Thoracic aorta (tissue), 2 donors: ENCODE data around the gene CCDC27. TPM values are rescaled to one million over a fixed set of nuclear protein-coding genes. Genes with fewer than 3 reads are reported as not detected.

ENCODE experiments used
- ATAC-seq: fragments of 150-250 bp; one replicate; pipeline ENCODE4 v1.8.0; 2017; ENCODE audit warnings: low read depth; ENCODE audit not compliant: insufficient number of reproducible peaks, low FRiP score
- DNase-seq: peaks from one replicate; pipeline ENCODE4 v3.0.0-alpha.2; 2020; ENCODE audit warnings: low spot score
- H3K27ac ChIP-seq, 2 donors: fragments of 200-600 bp; sonication (generic); 1 replicate in 1 of 2; 2 replicates in 1 of 2; pipeline ENCODE4 v1.5.1; 2016; ENCODE audit warnings: mild to moderate bottlenecking in 2 of 2, moderate library complexity in 2 of 2
- H3K27me3 ChIP-seq: fragments of 200-600 bp; sonication (generic); replicated peaks from 2 replicates; pipeline ENCODE4 v1.6.0; 2016; ENCODE audit warnings: mild to moderate bottlenecking; ENCODE audit not compliant: insufficient read depth
- H3K36me3 ChIP-seq: fragments of 200-600 bp; sonication (generic); one replicate; pipeline ENCODE4 v1.5.1; 2016
- H3K4me1 ChIP-seq, 2 donors: fragments of 200-600 bp; sonication (generic); 1 replicate in 1 of 2; 2 replicates in 1 of 2; pipeline versions ENCODE4 v1.5.1 to v1.6.0; 2016; ENCODE audit warnings: low read depth in 2 of 2, mild to moderate bottlenecking in 1 of 2; ENCODE audit not compliant: control insufficient read depth in 1 of 2
- H3K4me3 ChIP-seq: fragments of 200-600 bp; sonication (generic); 2 replicates; pipeline ENCODE4 v1.5.1; 2016; ENCODE audit warnings: mild to moderate bottlenecking
- H3K9me3 ChIP-seq: fragments of 200-600 bp; sonication (generic); 2 replicates; pipeline ENCODE4 v1.5.1; 2016
- total RNA-seq, 2 donors: library from RNA; depleted of rRNA; stranded (reverse); fragments of >200 nt; gene quantifications; one replicate each; pipeline versions ENCODE4 v1.1.0 to v1.2.3, GENCODE V29; 2016
- TF ChIP-seq, protein P1 (sequence below): fragments of 200-600 bp; sonication (generic); IDR thresholded peaks from one replicate; pipeline ENCODE4 v1.5.1; 2019; ENCODE audit warnings: antibody characterized with exemption

Gene CCDC27
- total RNA-seq, 2 donors from 2014 or later = not detected

DNA sequence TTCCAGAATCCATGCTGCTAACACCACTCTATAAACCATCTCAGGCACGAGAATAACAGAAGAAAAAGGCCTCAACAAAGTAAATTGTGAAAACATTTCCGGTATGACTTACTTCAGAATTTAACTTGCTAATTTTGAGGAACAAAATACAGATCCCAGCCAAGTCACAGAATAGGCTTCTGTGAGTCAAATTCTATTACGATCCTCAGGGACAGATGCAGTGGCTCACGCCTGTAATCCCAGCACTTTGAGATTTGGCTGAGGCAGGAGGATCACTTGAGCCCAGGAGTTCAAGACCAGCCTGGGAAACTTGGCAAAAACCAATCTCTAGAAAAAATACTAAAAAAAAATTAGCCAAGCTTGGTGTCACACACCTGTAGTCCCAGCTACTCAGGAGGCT is 8.8 kb upstream of the CCDC27 start:
- DNase-seq (no peak), ATAC-seq (no peak)
- Histone ChIP-seq H3K4me3 (no peak overlapping the region), H3K4me1 (peaks cover 9 to 15% of the 10 kb centered on the region in 2 donors), H3K27ac (no peak overlapping the region), H3K27me3 (no peaks in the 10 kb centered on the region), H3K9me3 (no peaks in the 10 kb centered on the region), H3K36me3 (peaks cover 18% of the 10 kb centered on the region)
- TF ChIP-seq, protein P1, sequence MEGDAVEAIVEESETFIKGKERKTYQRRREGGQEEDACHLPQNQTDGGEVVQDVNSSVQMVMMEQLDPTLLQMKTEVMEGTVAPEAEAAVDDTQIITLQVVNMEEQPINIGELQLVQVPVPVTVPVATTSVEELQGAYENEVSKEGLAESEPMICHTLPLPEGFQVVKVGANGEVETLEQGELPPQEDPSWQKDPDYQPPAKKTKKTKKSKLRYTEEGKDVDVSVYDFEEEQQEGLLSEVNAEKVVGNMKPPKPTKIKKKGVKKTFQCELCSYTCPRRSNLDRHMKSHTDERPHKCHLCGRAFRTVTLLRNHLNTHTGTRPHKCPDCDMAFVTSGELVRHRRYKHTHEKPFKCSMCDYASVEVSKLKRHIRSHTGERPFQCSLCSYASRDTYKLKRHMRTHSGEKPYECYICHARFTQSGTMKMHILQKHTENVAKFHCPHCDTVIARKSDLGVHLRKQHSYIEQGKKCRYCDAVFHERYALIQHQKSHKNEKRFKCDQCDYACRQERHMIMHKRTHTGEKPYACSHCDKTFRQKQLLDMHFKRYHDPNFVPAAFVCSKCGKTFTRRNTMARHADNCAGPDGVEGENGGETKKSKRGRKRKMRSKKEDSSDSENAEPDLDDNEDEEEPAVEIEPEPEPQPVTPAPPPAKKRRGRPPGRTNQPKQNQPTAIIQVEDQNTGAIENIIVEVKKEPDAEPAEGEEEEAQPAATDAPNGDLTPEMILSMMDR = no peak

DNA sequence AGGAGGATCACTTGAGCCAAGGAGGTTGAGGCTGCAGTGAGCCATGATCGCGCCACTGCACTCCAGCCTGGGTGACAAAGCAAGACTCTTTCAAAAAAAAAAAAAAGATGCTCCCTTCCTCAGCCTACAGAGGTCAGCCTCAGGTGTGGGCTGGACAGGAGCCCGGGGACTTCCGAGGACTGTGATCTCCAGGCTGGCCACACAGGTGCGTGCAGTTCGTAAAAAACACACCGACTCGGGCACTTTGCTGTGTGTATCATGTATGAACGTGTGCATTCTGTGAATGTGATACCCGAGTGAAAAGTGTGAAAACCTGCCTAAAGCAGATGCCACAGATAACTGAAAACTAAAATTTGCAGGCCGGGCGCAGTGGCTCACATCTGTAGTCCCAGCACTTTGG is 8.4 kb upstream of the CCDC27 start:
- H3K4me1 ChIP-seq = peaks cover 9 to 15% of the 10 kb centered on the region in 2 donors
- no peak for ATAC-seq
- TF ChIP-seq, protein P1 = no peak
- no peak for DNase-seq
- H3K27ac ChIP-seq = no peak overlapping the region
- H3K9me3 ChIP-seq = no peaks in the 10 kb centered on the region
- H3K36me3 ChIP-seq = peaks cover 16% of the 10 kb centered on the region
- no peaks in the 10 kb centered on the region for H3K27me3 ChIP-seq
- no peak overlapping the region for H3K4me3 ChIP-seq

DNA sequence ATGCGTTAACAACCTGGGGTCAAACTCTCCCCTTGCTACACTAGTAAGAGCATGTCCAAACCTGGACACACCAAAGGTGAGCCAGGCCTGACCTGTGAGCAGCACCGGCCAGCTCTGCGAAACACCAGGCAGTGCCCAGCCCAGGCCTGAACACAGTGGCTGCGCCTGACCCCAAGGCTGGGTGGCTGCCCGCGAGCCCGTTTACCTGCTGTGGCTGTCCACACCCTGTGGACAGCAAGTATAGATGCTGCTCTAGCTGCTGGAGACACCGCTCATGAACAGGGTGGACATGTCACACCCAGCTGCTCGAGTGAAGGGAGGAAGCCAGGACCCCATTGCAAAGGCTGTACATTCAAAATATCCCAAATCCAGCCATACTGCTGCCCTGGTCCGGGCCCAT is 7.6 kb upstream of the CCDC27 start:
- no peak overlapping the region for H3K4me3 ChIP-seq
- no peaks in the 10 kb centered on the region for H3K27me3 ChIP-seq
- DNase-seq = no peak
- H3K9me3 ChIP-seq = no peaks in the 10 kb centered on the region
- no peak overlapping the region for H3K27ac ChIP-seq
- TF ChIP-seq, protein P1 = no peak
- peaks cover 9 to 15% of the 10 kb centered on the region in 2 donors for H3K4me1 ChIP-seq
- no peak for ATAC-seq
- peaks cover 16% of the 10 kb centered on the region for H3K36me3 ChIP-seq

DNA sequence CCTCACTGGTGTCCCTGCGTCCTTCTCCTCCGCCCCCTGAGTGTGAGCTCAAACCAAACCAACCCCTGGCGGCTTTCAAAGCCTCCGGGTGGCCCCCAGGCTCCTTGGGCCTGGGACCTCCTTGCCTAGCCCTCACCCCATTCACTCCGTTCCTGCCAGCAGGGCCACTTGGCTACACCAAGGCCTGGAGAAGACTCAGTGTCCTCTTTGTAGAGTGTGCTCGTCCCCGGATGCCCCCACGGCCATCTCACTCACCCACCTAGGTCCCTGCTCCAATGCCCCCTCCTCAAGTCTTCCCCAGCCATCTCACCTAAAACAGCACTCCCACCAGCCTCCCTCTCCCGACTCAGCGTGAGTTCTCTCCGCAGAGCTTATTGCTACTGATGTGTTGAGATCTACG is 7.2 kb upstream of the CCDC27 start:
- Histone ChIP-seq H3K9me3 (no peaks in the 10 kb centered on the region), H3K36me3 (peaks cover 13% of the 10 kb centered on the region), H3K4me1 (peaks cover 9 to 15% of the 10 kb centered on the region in 2 donors), H3K27me3 (no peaks in the 10 kb centered on the region), H3K27ac (no peak overlapping the region), H3K4me3 (no peak overlapping the region)
- TF ChIP-seq, protein P1 = no peak
- ATAC-seq (no peak), DNase-seq (no peak)

DNA sequence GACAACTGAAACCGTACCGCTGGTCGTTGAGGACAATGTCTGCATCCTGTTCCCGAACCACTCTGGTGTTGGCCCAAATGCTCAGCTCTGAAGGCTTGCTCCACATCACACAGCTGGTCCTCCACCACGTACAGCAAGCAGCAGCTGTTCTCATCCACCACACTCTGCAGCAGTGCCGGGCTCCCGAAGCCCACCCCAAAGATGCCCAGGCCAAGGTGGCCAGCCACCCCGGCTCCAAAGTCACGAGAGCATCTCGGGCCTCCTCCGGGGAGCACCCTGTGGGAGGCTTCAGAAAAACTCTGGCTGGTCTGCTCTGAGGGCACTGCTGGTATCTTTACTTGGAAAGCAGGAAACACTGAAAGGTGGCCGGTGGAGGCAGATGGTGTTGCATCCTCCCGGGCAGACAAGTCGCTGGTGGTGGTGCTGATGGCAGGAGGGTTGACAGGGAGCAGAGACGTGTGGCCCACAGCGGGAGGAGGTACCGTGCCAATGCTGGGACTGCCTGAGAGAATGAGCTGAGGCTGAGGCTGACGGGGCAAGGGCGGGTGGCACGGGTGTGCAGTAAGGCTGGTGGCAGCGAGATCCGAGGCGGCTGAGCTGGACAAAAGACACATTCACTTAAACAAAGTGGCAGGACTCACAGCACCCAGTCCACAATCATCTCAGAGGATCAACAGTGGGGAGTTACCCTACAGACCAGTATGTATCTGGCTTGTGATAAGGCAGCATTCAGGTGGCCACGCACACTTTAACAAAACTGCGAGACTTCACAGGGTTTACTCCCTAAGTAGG is 6.5 kb upstream of the CCDC27 start:
- Histone ChIP-seq H3K9me3 (no peaks in the 10 kb centered on the region), H3K27me3 (no peaks in the 10 kb centered on the region), H3K27ac (peak overlapping the region in 1 of 2 donors; percentile 25), H3K36me3 (peaks cover 12% of the 10 kb centered on the region), H3K4me1 (peaks cover 9 to 15% of the 10 kb centered on the region in 2 donors), H3K4me3 (no peak overlapping the region)
- DNase-seq (no peak), ATAC-seq (no peak)
- TF ChIP-seq, protein P1 = no peak
